HL-60/S4 treated with retinoic acid at 250 ng/mL for 4 days and 3 days (cell line): ENCODE data around the gene ZNF575.

ENCODE experiments used
- in situ Hi-C: fragments of 300-500 bp; cut with MboI; formaldehyde crosslinking; loops from 2 replicates; pipeline ENCODE4 v1.7.0; 2022; ENCODE audit warnings: low sequenced_read_pairs

ZNF575 gene

DNA sequence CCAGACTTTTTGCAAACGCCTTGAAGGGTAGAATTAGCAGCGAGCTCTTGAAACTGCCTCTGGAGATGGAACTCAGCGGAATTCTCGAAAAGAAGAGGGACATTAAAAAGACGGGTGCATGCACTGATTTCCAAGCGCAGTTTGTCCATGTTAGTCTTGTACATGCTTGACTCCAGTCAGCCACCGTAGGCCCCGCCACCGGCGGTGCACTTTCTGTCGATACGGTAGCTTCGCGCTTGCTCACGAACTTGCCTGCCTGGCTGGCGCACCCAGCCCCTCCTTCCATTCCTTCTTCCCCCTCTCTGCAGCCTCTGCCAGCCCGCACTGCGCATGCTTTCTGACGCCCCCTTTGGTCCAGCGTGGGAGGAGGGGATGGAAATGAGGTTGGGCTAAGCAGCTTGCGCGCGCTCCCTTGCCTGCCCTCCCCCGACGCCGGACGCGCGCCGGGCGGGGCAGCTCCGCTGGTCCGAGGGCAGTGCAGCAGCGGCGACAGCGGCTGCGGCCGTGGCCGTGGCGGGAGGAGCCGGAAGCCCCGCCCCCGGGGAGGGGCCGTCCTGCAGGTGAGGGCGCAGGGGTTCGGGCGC, at the start of gene ZNF575:
ZNF575 (plus strand) TSS at position 227 of the 584 bp plus-strand sequence. CDS start 1,235 bp downstream, outside the sequence.
- in situ Hi-C loops, result no loop called here

DNA sequence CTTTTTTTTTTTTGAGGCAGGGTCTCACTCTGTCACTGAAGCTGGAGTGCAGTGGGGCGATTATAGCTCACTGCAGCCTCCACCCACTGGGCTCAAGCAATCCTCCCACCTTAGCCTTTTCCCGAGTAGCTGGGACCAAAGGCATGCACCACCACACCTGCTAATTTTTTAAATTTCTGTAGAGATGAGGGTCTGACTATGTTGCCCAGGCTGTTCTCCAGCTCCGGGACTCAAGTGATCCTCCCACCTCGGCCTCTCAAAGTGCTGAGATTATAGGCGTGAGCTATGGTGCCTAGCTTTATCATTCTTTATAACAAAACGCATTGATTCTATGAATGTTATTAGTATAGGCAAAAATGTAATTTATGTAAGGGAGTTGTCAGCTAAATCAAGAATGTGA, 49.7 kb upstream of the ZNF575 start:
- in situ Hi-C loops, result no loop called here

GRCh38 chr19:43485951-43486350, 47.0 kb upstream of the ZNF575 start:
- in situ Hi-C loops, result no loop called here

DNA sequence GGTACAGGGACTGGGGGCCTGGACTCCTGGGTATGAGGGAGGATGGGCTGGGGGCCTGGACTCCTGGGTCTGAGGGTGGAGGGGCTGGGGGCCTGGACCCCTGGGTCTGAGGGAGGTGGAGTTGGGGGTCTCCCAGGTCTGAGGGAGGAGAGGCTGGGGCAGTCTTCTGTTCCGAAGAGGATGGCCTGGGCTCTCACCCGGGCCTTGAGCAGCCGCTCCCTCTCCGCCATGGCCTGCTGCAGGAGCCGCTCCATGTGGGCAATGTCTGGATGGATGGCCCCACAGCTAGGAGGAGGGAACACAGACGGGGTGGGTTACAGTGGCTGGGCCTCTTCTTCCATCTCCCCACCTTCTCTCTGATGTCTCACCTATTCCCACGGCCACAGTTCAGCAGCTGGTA, 46.6 kb upstream of the ZNF575 start:
- in situ Hi-C loops, result no loop called here

DNA sequence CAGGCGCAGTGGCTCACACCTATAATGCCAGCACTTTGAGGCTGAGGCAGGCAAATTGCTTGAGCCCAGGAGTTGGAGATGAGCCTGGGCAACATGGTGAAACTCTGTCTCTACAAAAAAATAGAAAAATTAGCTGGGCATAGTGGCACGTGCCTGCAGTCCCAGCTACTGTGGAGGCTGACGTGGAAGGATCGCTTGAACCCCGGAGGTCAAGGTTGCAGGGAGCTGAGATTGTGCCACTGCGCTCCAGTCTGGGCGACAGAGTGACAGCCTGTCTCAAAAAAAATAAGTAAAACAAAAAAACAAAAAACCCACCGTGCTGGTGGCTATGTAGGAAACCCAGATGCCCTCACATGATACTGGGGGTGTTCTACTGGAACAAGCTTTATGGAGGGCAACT, 44.8 kb upstream of the ZNF575 start:
- in situ Hi-C loops, result no loop called here

GRCh38 chr19:43489310-43489709, 43.7 kb upstream of the ZNF575 start:
- in situ Hi-C loops, result no loop called here

DNA sequence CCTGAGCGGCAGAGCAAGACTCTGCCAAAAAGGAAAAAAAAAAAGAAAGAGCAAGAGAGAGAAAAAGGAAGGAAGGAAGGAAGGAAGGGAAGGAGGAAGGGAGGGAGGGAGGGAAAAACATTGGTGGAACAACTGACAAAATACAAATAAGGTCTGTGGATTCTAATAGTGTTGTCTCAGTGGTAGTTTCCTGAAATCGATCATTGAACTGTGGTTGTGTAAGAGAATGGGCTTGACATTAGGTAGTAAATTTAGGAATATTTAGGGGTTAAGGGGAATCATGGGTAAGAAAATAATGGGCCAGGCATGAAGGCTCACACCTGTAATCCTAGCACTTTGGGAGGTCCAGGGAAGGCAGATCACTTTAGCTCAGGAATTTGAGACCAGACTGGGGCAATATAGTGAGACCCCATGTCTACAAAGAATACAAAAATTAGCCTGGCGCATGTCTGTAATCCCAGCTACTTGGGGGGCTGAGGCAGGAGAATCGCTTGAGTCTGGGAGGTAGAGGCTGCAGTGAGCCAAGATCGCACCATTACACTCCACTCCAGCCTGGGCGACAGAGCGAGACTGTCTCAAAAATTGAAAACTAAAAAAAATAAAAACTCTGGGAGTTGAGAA, 42.9 kb upstream of the ZNF575 start:
- in situ Hi-C loops, result no loop called here

DNA sequence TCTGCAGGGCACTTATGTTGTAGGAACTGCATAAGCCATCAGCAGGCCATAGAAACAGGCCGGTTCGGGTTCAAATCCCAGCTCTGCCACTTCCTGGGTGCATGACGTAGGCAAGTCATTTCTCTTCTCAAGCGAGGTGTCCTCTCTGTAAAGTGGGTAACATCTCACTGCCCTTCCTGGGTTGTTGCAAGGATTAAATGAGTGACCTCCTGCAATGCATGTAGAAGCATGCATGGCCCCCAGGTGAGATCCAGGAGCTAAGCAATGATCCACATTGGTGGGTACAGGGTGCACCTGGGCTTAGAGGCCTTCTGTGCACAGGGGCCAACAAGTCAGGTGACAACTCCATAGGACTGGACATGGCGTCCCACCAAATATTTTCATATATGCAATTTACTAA, 42.2 kb upstream of the ZNF575 start:
- in situ Hi-C loops, result no loop called here

GRCh38 chr19:43495082-43495481, 37.9 kb upstream of the ZNF575 start:
- in situ Hi-C loops, result no loop called here

DNA sequence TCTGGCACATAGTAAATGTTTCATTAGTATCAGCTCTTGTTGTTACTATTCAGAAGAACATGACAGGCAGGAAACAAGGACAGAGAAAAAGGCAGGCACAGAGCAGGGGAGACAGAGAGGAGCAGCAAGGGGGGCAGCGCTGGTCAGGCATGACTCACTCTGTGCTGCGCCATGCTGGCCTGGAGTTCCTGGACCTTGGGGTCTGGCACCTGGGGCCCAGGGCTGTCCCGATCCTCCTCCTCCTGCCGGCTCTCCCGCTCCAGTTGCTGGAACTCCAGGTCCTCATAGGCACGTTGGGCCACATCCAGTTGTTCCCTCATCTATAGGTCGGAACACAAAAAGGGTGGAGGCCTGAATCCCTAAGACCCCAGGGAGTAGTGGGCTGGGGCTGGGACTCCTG, 36.0 kb upstream of the ZNF575 start:
- in situ Hi-C loops, result no loop called here

- in situ Hi-C loops, result no loop called here
These were observed 34.6 kb upstream of the ZNF575 start for GRCh38 chr19:43498233-43498842.

GRCh38 chr19:43499042-43499441, 33.9 kb upstream of the ZNF575 start:
- in situ Hi-C loops, result no loop called here

DNA sequence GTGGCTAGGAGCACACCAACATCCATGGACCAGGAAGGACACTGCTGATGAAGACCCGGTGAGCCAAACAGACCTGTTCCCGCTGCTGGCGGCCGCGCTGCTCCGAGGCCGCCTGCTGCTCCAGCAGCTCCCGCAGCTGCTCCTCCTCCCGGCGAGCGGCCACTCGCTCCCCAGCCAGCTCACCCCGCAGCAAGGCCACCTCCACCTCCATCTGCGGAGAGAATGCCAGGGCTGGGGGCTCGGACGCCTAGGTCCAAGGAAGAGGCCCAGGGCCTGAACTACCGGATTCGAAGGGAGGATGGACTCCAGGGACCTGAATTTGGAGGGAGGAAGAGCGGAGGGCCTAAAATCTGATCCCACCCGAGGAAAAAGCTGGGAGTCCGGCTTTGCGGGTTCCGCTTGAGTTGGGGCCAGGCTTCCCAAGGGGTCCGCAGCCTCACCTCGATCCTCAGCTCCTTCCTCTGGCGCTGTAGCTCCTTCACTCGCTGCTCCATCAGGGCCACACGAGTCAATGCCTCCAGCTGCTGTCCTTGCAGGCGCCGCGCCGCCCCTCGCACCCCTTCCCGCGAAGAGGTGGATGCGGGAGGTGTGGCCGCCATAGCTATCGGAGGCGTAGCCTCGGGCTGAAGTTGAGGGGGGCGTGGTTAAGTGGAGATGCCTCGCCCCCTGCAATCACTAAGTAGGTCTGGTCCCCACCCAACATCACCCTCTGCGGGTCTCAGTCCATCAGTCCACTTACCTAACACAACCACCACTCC, 31.1 kb upstream of the ZNF575 start:
- in situ Hi-C loops, result no loop called here

- in situ Hi-C loops, result no loop called here
These were observed 30.5 kb upstream of the ZNF575 start for GRCh38 chr19:43502419-43502976.

- in situ Hi-C loops, result no loop called here
These were observed 29.2 kb upstream of the ZNF575 start for GRCh38 chr19:43503501-43504425.

GRCh38 chr19:43504426-43505185, 28.4 kb upstream of the ZNF575 start, which contains the start of gene PHLDB3:
PHLDB3 (minus strand) TSS chr19:43504746; CDS start chr19:43504118, 628 bp downstream.
- in situ Hi-C loops, result no loop called here

DNA sequence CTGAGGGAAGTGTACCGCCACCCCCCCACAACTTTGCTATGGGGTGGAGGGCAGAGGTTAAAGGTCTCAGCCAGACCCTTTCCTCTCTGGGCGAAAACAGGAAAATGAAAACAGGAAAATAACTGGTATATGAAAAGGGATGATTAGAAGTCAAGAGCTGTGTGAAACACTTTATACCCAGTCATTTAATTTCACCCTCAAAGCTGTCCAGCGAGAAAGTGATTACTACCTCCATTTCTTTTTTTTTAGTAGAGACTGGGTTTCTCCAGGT, 27.9 kb upstream of the ZNF575 start:
- in situ Hi-C loops, result no loop called here

GRCh38 chr19:43505941-43506340, 27.0 kb upstream of the ZNF575 start:
- in situ Hi-C loops, result no loop called here

- in situ Hi-C loops, result no loop called here
These were observed 26.4 kb upstream of the ZNF575 start for GRCh38 chr19:43506629-43507028.

GRCh38 chr19:43507880-43508279, 25.1 kb upstream of the ZNF575 start:
- in situ Hi-C loops, result no loop called here
